22Rv1 (cell line): ENCODE data around the gene RBMS3.

Experiments used
- ZFX ChIP-seq: fragments of 450-650 bp; IDR thresholded peaks from 2 replicates; pipeline ENCODE4 v1.6.1; 2017; ENCODE audit warnings: antibody characterized with exemption, borderline replicate concordance
- TF ChIP-seq, protein P1 (sequence below): fragments of 450-650 bp; IDR thresholded peaks from 2 replicates; pipeline ENCODE4 v1.5.1; 2017; ENCODE audit warnings: mild to moderate bottlenecking

DNA sequence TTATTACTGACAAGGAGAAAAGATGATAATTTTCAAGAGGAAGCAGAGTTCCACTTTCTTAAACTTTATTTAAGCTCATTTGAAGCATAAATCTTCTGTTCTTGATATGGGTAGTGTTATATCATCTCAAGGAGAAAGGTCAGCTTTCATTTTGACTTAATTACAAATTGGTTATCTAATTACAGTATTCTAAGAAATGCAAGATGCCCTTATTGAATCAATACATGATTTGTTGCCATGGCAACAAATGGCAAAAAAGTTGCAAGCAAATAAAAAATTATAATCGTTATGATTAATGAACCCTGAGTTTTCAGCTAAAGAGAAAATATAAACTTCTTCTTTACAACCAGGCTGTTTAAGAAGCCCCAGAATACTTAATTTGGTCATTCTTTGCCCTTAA, 622.7 kb downstream of the RBMS3 start:
- TF ChIP-seq, protein P1, sequence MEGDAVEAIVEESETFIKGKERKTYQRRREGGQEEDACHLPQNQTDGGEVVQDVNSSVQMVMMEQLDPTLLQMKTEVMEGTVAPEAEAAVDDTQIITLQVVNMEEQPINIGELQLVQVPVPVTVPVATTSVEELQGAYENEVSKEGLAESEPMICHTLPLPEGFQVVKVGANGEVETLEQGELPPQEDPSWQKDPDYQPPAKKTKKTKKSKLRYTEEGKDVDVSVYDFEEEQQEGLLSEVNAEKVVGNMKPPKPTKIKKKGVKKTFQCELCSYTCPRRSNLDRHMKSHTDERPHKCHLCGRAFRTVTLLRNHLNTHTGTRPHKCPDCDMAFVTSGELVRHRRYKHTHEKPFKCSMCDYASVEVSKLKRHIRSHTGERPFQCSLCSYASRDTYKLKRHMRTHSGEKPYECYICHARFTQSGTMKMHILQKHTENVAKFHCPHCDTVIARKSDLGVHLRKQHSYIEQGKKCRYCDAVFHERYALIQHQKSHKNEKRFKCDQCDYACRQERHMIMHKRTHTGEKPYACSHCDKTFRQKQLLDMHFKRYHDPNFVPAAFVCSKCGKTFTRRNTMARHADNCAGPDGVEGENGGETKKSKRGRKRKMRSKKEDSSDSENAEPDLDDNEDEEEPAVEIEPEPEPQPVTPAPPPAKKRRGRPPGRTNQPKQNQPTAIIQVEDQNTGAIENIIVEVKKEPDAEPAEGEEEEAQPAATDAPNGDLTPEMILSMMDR, result no peak
- no peak for TF ChIP-seq ZFX
